ENCODE results near the gene CCDC154. TPM values are rescaled to one million over a fixed set of nuclear protein-coding genes. Genes with fewer than 3 reads are reported as not detected.

CCDC154 gene
- total RNA-seq, 6 experiments from 2014 or later = 0.10 to 0.52 (median 0.31) TPM; not detected in 3

- Mint-ChIP-seq H3K36me3 (ENCODE audit: low read depth) (peaks cover 5% of the 10 kb centered on the region; the same call in 1 of the 2 replicates), H3K27me3 (ENCODE audit: insufficient read depth) (no peaks in the 10 kb centered on the region; the same call in none of the 2 replicates), H3K4me3 (no peak overlapping the region), H3K27ac (no peak overlapping the region), H3K9me3 (no peaks in the 10 kb centered on the region), H3K4me1 (ENCODE audit: low read depth) (no peaks in the 10 kb centered on the region)
- TF ChIP-seq, protein P1, sequence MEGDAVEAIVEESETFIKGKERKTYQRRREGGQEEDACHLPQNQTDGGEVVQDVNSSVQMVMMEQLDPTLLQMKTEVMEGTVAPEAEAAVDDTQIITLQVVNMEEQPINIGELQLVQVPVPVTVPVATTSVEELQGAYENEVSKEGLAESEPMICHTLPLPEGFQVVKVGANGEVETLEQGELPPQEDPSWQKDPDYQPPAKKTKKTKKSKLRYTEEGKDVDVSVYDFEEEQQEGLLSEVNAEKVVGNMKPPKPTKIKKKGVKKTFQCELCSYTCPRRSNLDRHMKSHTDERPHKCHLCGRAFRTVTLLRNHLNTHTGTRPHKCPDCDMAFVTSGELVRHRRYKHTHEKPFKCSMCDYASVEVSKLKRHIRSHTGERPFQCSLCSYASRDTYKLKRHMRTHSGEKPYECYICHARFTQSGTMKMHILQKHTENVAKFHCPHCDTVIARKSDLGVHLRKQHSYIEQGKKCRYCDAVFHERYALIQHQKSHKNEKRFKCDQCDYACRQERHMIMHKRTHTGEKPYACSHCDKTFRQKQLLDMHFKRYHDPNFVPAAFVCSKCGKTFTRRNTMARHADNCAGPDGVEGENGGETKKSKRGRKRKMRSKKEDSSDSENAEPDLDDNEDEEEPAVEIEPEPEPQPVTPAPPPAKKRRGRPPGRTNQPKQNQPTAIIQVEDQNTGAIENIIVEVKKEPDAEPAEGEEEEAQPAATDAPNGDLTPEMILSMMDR (IDR thresholded peaks at IDR 0.05) = no peak
- no peak for DNase-seq
These were observed 11.1 kb upstream of the CCDC154 start for GRCh38 chr16:1455190-1456171.

GRCh38 chr16:1454561-1454960 is 10.2 kb upstream of the CCDC154 start:
- H3K27me3 Mint-ChIP-seq (ENCODE audit: insufficient read depth) = peaks cover 1% of the 10 kb centered on the region
- no peaks in the 10 kb centered on the region for H3K9me3 Mint-ChIP-seq
- H3K4me1 Mint-ChIP-seq (ENCODE audit: low read depth) = no peaks in the 10 kb centered on the region
- TF ChIP-seq, protein P1 (IDR thresholded peaks at IDR 0.05) = no peak
- no peak overlapping the region for H3K27ac Mint-ChIP-seq
- H3K4me3 Mint-ChIP-seq = no peak overlapping the region
- DNase-seq = no peak
- H3K36me3 Mint-ChIP-seq (ENCODE audit: low read depth) = peaks cover 5% of the 10 kb centered on the region; the same call in 1 of the 2 replicates

- TF ChIP-seq, protein P1 (IDR thresholded peaks at IDR 0.05) = no peak
- Mint-ChIP-seq H3K4me1 (ENCODE audit: low read depth) (no peaks in the 10 kb centered on the region), H3K4me3 (no peak overlapping the region), H3K27ac (no peak overlapping the region), H3K27me3 (ENCODE audit: insufficient read depth) (peaks cover 1% of the 10 kb centered on the region), H3K36me3 (ENCODE audit: low read depth) (peaks cover 5% of the 10 kb centered on the region; the same call in 1 of the 2 replicates), H3K9me3 (no peaks in the 10 kb centered on the region)
- no peak for DNase-seq
These were observed 9.0 kb upstream of the CCDC154 start for GRCh38 chr16:1453316-1453715.

DNA sequence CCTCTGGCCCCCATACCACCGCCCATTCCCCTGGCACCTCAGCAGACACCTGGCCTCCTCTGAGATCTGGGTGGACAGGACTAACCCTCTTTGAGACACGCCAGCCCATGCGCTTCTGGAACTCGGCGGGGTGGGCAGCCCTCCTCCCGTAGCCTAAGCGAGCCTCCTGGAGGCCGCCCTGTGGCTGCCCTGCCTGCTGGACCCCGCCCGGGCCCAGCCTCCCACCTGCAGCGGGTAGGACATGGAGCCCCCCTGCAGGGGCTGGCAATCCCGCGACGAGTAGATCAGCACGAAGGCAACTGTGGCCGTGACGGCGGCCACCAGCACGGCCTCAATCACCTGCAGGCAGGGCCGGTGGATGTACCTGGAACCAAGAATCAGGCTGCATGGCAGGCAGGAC is 8.2 kb upstream of the CCDC154 start:
- TF ChIP-seq, protein P1 (IDR thresholded peaks at IDR 0.05) = no peak
- Mint-ChIP-seq H3K27me3 (ENCODE audit: insufficient read depth) (peaks cover 1% of the 10 kb centered on the region), H3K4me3 (no peak overlapping the region), H3K27ac (no peak overlapping the region), H3K9me3 (no peaks in the 10 kb centered on the region), H3K4me1 (ENCODE audit: low read depth) (no peaks in the 10 kb centered on the region), H3K36me3 (ENCODE audit: low read depth) (peaks cover 5% of the 10 kb centered on the region; the same call in 1 of the 2 replicates)
- DNase-seq = no peak

- H3K4me1 Mint-ChIP-seq (ENCODE audit: low read depth) = no peaks in the 10 kb centered on the region
- peaks cover 5% of the 10 kb centered on the region; the same call in 1 of the 2 replicates for H3K36me3 Mint-ChIP-seq (ENCODE audit: low read depth)
- H3K27ac Mint-ChIP-seq = no peak overlapping the region
- TF ChIP-seq, protein P1 (IDR thresholded peaks at IDR 0.05) = no peak
- peaks cover 1% of the 10 kb centered on the region for H3K27me3 Mint-ChIP-seq (ENCODE audit: insufficient read depth)
- H3K4me3 Mint-ChIP-seq = no peak overlapping the region
- no peak for DNase-seq
- H3K9me3 Mint-ChIP-seq = no peaks in the 10 kb centered on the region
These were observed 7.5 kb upstream of the CCDC154 start for GRCh38 chr16:1451702-1452392.
